Keratinocyte (primary cell): ENCODE data around the gene TICRR. TPM values are rescaled to one million over a fixed set of nuclear protein-coding genes. Genes with fewer than 3 reads are reported as not detected.

Experiments
- DNase-seq: peaks from one replicate; pipeline ENCODE4 v3.0.0-alpha.2; 2011; ENCODE audit warnings: low read depth, missing footprints, low spot score
- FAIRE-seq: peaks from 2 replicates; lab custom pipeline; 2011; peaks lifted over from hg19 to GRCh38; lab: Jason Lieb, UNC
- H2AFZ ChIP-seq: 2 replicates; pipeline ENCODE4 v1.6.0; 2012; ENCODE audit warnings: low read length, control low read depth, inconsistent platforms; ENCODE audit not compliant: control insufficient read depth
- H3K27ac ChIP-seq: 2 replicates; pipeline ENCODE4 v1.5.1; 2011; ENCODE audit warnings: low read length; ENCODE audit not compliant: control insufficient read depth, insufficient read depth
- H3K27me3 ChIP-seq: 3 replicates; pipeline ENCODE4 v1.6.0; 2011; ENCODE audit warnings: low read length; ENCODE audit not compliant: control insufficient read depth, insufficient read depth; ENCODE audit errors: extremely low read depth
- H3K36me3 ChIP-seq, 2 experiments: 2 replicates in 1 of 2; 3 replicates in 1 of 2; pipeline ENCODE4 v1.5.1; 2011; ENCODE audit warnings: low read length in 2 of 2, mild to moderate bottlenecking in 1 of 2; ENCODE audit not compliant: control insufficient read depth in 2 of 2, insufficient read depth in 2 of 2; ENCODE audit errors: extremely low read depth in 1 of 2
- H3K4me1 ChIP-seq: 3 replicates; pipeline ENCODE4 v1.5.1; 2011; ENCODE audit warnings: low read length; ENCODE audit not compliant: control insufficient read depth, insufficient read depth; ENCODE audit errors: extremely low read depth
- H3K4me2 ChIP-seq: 3 replicates; pipeline ENCODE4 v1.6.0; 2011; ENCODE audit warnings: low read depth, low read length; ENCODE audit not compliant: control insufficient read depth, insufficient read depth; ENCODE audit errors: extremely low read depth
- H3K4me3 ChIP-seq, 3 experiments: fragments of 200-600 bp in 1 of 3; sonication (generic) in 1 of 3; 2 replicates in 2 of 3; 3 replicates in 1 of 3; pipeline ENCODE4 v1.5.1; 2011 to 2016; ENCODE audit warnings: low read length in 3 of 3, mild to moderate bottlenecking in 3 of 3, control low read depth in 2 of 3, inconsistent platforms in 1 of 3, low read depth in 1 of 3, mixed read lengths in 1 of 3, mixed run types in 1 of 3, moderate library complexity in 1 of 3; ENCODE audit not compliant: control insufficient read depth in 2 of 3, insufficient read depth in 2 of 3; ENCODE audit errors: extremely low read depth in 1 of 3
- H3K79me2 ChIP-seq: 2 replicates; pipeline ENCODE4 v1.6.0; 2012; ENCODE audit warnings: low read length; ENCODE audit not compliant: control insufficient read depth, insufficient read depth
- H3K9ac ChIP-seq: 3 replicates; pipeline ENCODE4 v1.6.0; 2011; ENCODE audit warnings: low read length; ENCODE audit not compliant: control insufficient read depth, insufficient read depth; ENCODE audit errors: extremely low read depth
- H3K9me1 ChIP-seq: 3 replicates; pipeline ENCODE4 v1.6.0; 2011; ENCODE audit warnings: low read length; ENCODE audit not compliant: control insufficient read depth, insufficient read depth; ENCODE audit errors: extremely low read depth
- H3K9me3 ChIP-seq: 2 replicates; pipeline ENCODE4 v1.5.1; 2012; ENCODE audit warnings: low read depth, low read length; ENCODE audit not compliant: control insufficient read depth
- H4K20me1 ChIP-seq: 3 replicates; pipeline ENCODE4 v1.6.0; 2011; ENCODE audit warnings: low read length; ENCODE audit not compliant: control insufficient read depth, insufficient read depth; ENCODE audit errors: extremely low read depth
- EZH2 ChIP-seq: IDR thresholded peaks from one replicate; pipeline ENCODE4 v1.6.1; 2012; ENCODE audit warnings: inconsistent platforms, mild to moderate bottlenecking, low read length, moderate library complexity
- dilution Hi-C: fragments of 300-500 bp; cut with MboI; formaldehyde crosslinking; loops from one replicate; pipeline ENCODE4 v1.7.0; 2020; ENCODE audit warnings: low sequenced_read_pairs; ENCODE audit not compliant: extremely low pct_ligation_motif_present
- polyA plus RNA-seq, 5 experiments: library from polyadenylated mRNA; depleted of rRNA in 3 of 5; stranded (reverse) in 3 of 5; stranded (forward) in 1 of 5; unstranded in 1 of 5; fragments of >200 nt; gene quantifications; 1 replicate in 1 of 5; 2 replicates in 3 of 5; 3 replicates in 1 of 5; pipeline versions ENCODE4 v1.2.1 to v1.2.3, GENCODE V29; 2011 to 2012; ENCODE audit warnings: missing spikeins in 2 of 5, low read depth in 1 of 5, low replicate concordance in 1 of 5
- TF ChIP-seq, protein P1 (sequence below), 3 experiments: IDR thresholded peaks in 1 of 3; conservative IDR thresholded peaks in 1 of 3; optimal IDR thresholded peaks in 1 of 3; 2 replicates in 2 of 3; 3 replicates in 1 of 3; pipeline versions ENCODE3 to v1.5.1; 2011; ENCODE audit warnings: low read length in 3 of 3, mild to moderate bottlenecking in 3 of 3, moderate library complexity in 2 of 3, control low read depth in 1 of 3, inconsistent platforms in 1 of 3; ENCODE audit not compliant: insufficient read depth in 2 of 3; ENCODE audit errors: extremely low read depth in 1 of 3

Gene TICRR
- polyA plus RNA-seq, 1 donor (not counting 4 experiments of a cell fraction or from before 2014, with no cell fraction given): 2.9 TPM

GRCh38 chr15:89657686-89658200 lies 82.5 kb downstream of the TICRR start:
- H3K79me2 ChIP-seq: no peaks in the 10 kb centered on the region
- H3K4me1 ChIP-seq: peaks cover 7% of the 10 kb centered on the region
- H3K4me2 ChIP-seq: no peak overlapping the region
- DNase-seq: no peak
- H3K4me3 ChIP-seq: no peak overlapping the region
- TF ChIP-seq, protein P1, sequence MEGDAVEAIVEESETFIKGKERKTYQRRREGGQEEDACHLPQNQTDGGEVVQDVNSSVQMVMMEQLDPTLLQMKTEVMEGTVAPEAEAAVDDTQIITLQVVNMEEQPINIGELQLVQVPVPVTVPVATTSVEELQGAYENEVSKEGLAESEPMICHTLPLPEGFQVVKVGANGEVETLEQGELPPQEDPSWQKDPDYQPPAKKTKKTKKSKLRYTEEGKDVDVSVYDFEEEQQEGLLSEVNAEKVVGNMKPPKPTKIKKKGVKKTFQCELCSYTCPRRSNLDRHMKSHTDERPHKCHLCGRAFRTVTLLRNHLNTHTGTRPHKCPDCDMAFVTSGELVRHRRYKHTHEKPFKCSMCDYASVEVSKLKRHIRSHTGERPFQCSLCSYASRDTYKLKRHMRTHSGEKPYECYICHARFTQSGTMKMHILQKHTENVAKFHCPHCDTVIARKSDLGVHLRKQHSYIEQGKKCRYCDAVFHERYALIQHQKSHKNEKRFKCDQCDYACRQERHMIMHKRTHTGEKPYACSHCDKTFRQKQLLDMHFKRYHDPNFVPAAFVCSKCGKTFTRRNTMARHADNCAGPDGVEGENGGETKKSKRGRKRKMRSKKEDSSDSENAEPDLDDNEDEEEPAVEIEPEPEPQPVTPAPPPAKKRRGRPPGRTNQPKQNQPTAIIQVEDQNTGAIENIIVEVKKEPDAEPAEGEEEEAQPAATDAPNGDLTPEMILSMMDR (optimal IDR thresholded peaks at IDR 0.05 in 1 of 3, IDR thresholded peaks at IDR 0.05 in 1 of 3, conservative IDR thresholded peaks at IDR 0.05 in 1 of 3; ENCODE audit: extremely low read depth in 1 of 3, insufficient read depth in 2 of 3, low read length in 3 of 3): no peak
- TF ChIP-seq EZH2: no peak
- H2AFZ ChIP-seq: no peak overlapping the region
- no peaks in the 10 kb centered on the region for H3K9me3 ChIP-seq
- no peak overlapping the region for H3K27ac ChIP-seq
- H3K27me3 ChIP-seq: peaks cover 6% of the 10 kb centered on the region
- no peaks in the 10 kb centered on the region for H3K9me1 ChIP-seq
- H4K20me1 ChIP-seq: no peaks in the 10 kb centered on the region
- no peak for FAIRE-seq
- no peaks in the 10 kb centered on the region for H3K36me3 ChIP-seq
- dilution Hi-C loops: no loop called here
- no peak overlapping the region for H3K9ac ChIP-seq

DNA sequence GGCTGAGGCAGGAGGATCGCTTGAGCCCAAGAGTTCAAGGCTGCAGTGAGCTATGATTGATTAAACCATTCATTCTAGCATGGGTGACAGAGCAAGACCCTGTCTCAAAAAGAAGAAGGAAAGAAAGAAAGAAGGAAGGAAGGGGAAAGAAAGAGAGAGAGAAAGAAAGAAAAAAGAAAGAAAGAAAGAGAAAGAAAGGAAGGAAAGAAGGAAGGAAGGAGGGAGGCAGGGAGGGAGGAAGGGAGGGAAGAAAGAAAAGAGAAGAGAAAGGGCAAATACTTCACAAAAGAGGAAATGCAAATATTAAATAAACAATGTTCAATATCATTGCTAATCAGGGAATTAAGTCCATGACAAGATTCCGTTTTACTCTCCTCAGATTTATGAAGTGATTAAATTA lies 84.0 kb downstream of the TICRR start:
- Histone ChIP-seq H3K9ac (no peak overlapping the region), H3K4me2 (no peak overlapping the region), H3K9me3 (no peaks in the 10 kb centered on the region), H3K27ac (no peak overlapping the region), H3K27me3 (peaks cover 4% of the 10 kb centered on the region), H3K9me1 (no peaks in the 10 kb centered on the region), H4K20me1 (no peaks in the 10 kb centered on the region), H3K36me3 (no peaks in the 10 kb centered on the region), H3K4me1 (peaks cover 13% of the 10 kb centered on the region), H3K4me3 (no peak overlapping the region), H2AFZ (no peak overlapping the region), H3K79me2 (no peaks in the 10 kb centered on the region)
- TF ChIP-seq, protein P1 (optimal IDR thresholded peaks at IDR 0.05 in 1 of 3, IDR thresholded peaks at IDR 0.05 in 1 of 3, conservative IDR thresholded peaks at IDR 0.05 in 1 of 3; ENCODE audit: extremely low read depth in 1 of 3, insufficient read depth in 2 of 3, low read length in 3 of 3): no peak
- FAIRE-seq (no peak), DNase-seq (no peak)
- dilution Hi-C loops: no loop called here
